Stimulated activated CD8-positive, alpha-beta memory T cell treated with anti-CD3 and anti-CD28 coated beads, Interleukin-7, amount 100 ng/mL, for 4 hours (primary cell): ENCODE measurements around the gene APOE.
"Not testable (repeated sequence)": the region's sequence is repeated elsewhere in the genome, so short reads cannot be mapped to it uniquely, and the experiment has no call there.

ENCODE experiments used
- DNase-seq, 2 donors: peaks; one replicate each; pipeline ENCODE4 v3.0.0-alpha.2; 2020; ENCODE audit warnings: low read depth in 2 of 2

The APOE gene

GRCh38 chr19:44905437-44906160 is at the start of gene APOE:
TSS of gene APOE (plus strand) at chr19:44905796. CDS start at chr19:44906625, 829 bp downstream.
- DNase-seq = no peak

- no peak for DNase-seq
These were observed 49.0 kb upstream of the APOE start for GRCh38 chr19:44856421-44857083.

GRCh38 chr19:44857837-44858236 is 47.8 kb upstream of the APOE start:
- no peak for DNase-seq

- DNase-seq = not testable (repeated sequence)
These were observed 44.0 kb upstream of the APOE start for GRCh38 chr19:44861576-44861975.

- no peak for DNase-seq
These were observed 41.6 kb upstream of the APOE start for GRCh38 chr19:44863990-44864389.

GRCh38 chr19:44865196-44865767 is 40.3 kb upstream of the APOE start:
- no peak for DNase-seq

- DNase-seq = no peak
These were observed 38.9 kb upstream of the APOE start for GRCh38 chr19:44866664-44867063.

- no peak for DNase-seq
These were observed 38.0 kb upstream of the APOE start for GRCh38 chr19:44867578-44867977.

- DNase-seq = no peak
These were observed 35.7 kb upstream of the APOE start for GRCh38 chr19:44869733-44870470.

- no peak for DNase-seq
These were observed 33.8 kb upstream of the APOE start for GRCh38 chr19:44871809-44872208.

- no peak for DNase-seq
These were observed 32.9 kb upstream of the APOE start for GRCh38 chr19:44872661-44873060.

- no peak for DNase-seq
These were observed 31.3 kb upstream of the APOE start for GRCh38 chr19:44874317-44874716.

- no peak for DNase-seq
These were observed 29.7 kb upstream of the APOE start for GRCh38 chr19:44875666-44876451.

- DNase-seq = no peak
These were observed 28.6 kb upstream of the APOE start for GRCh38 chr19:44876930-44877535.

GRCh38 chr19:44878120-44878865 is 27.3 kb upstream of the APOE start:
- no peak for DNase-seq

GRCh38 chr19:44879309-44880065 is 26.1 kb upstream of the APOE start:
- DNase-seq = no peak

- no peak for DNase-seq
These were observed 23.5 kb upstream of the APOE start for GRCh38 chr19:44882063-44882462.

- DNase-seq = not testable (repeated sequence)
These were observed 22.8 kb upstream of the APOE start for GRCh38 chr19:44882619-44883397.

GRCh38 chr19:44883922-44884321 is 21.7 kb upstream of the APOE start:
- DNase-seq = no peak
